Hippocampal formation (tissue), 2 donors: ENCODE measurements around the gene TFF1.

Source experiments
- DNase-seq, 2 donors: peaks; one replicate each; lab custom pipeline; 2025; lab: John Stamatoyannopoulos, UW

The TFF1 gene

DNA sequence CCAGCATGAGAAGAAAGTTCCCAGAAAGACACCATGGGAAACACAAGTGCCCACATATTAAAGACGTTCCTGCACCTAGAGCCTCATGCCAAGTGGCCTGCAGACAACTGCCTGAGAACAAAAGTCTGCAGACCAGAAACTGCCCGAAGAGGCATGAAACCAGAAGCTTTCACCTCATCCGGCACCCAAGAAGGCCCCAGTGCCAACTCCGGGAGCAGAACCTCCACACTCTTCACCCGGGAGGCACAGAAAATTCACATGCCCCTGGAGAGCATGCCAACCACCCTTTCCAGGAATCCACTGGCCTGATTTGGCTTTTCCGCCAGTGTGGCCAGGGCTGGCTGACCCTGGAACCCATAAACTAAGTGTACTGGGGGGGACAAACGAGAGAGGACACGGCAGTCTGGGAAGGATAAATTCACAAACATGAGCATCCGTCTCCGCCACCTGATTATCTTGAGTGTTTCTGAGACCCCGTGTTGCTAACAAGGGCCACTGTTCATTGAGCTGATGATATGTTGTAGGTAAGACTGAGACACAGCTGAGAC is 22.3 kb downstream of the TFF1 start:
- no peak for DNase-seq

- DNase-seq: no peak
Observed at GRCh38 chr21:42343556-42343955, 22.8 kb downstream of the TFF1 start.

DNA sequence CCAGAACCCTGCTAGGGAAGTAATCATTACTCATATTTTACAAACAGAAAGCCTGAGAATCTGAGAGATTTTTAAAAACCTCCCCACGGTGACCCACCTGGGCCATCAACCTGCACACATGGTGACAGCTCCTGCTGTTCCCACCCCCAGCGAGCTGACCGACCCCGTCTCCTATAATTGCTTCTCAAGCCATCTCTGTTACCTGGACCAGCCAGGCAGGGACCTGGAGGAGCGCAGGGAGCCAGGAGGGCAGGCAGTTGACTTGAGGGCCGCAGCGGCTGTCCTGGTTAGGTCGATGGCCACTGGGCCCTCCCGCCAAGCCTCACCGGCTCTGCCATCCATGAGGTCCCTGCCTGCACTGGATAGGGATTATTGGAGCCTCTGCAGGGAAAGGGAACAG is 23.2 kb downstream of the TFF1 start:
- no peak for DNase-seq

DNA sequence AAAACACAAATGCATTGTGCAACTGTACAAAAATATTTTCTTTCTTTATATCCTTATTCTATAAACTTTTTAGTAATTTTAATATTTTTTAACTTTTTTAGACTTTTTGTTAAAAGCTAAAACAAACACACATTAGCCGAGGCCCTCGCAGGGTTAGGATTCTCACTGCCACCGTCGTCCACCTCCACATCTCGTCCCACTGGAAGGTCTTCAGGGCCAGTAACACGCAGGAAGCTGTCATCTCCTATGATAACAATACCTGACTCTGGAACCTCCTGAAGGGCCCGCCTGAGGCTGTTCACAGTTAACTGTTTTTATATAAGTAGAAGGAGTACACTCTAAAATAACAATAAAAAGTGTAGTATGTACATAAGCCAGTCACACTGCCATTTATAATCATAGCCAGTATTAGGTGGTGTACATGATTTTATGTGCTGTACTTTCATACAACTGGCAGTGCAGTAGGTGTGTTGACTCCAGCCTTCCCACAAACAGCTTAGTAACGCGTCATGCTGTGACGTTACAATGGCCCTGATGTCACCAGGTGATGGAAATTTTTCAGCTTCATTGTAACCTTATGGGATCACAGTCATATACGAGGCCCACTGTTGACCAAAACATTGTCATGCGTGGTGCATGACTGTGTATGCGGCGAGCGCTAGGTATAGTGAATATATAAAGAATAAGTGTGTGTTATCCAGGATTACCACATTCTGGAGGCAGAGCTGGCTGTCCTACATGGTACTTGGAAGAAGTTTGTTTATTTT is 24.4 kb downstream of the TFF1 start:
- no peak for DNase-seq

- no peak for DNase-seq
Observed at GRCh38 chr21:42340187-42341050, 25.9 kb downstream of the TFF1 start.

- DNase-seq: no peak
Observed at GRCh38 chr21:42338729-42339715, 27.3 kb downstream of the TFF1 start.

DNA sequence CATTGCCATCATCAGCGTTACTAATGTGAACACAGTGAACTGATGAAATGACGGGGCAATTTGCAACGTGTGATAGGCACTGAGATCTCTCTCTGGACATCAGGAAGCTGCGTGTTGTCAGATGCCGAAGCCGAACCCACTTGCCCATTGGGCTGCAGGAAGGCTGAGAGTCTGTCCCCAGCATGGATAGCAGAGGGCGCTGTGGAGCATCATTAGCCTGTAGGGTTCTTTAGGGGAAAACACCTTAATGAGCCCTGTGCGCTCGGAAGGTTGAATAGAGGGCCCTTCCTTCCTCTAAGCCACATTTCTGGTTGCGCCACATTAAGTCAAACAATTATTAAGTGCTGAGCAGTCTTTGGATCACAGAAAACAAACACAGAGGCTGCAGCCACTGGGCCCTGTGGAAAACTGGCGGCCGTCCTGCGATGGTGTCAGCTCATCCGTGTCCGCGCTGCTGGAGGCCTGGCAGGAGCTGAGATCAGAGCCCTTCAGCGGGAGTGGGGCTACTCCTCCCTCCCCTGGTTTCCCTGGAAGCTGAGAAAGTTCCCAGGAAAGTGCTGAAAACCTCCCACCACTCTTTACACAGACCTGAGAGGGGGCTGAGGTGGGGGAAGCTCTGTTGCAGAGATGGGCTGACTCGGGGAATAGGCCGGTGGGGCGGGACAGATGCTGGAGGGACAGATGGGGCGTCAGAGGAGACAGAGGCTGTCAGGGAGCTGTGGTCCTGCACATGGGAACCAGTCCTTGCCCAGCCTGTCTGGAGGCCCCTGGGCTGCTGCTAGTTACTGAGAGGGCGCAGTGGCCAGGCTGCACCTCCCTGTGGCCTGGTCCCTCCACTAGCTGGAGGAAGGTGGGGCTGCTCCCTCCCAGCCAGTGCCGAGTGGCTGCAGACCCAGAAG is 28.3 kb downstream of the TFF1 start:
- DNase-seq: peak; percentile 37 to 58

DNA sequence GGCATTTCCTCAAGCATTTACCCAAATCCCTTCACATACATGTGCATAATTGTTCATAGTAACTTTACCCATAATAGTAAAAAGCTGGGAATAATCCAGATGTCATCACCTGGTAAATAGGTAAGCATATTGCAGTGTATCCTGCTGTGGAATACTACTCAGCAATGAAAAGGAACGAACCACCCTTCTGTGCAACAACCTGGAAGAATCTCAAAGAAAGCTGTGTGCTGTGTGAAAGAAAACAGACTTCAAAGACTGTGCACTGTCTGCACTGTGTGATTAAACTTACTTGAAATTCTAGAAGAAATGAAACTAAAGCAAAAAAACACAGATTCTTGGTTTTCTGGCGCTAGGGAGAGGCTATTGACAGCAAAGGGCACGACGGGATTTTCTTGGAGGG is 29.1 kb downstream of the TFF1 start:
- no peak for DNase-seq

- no peak for DNase-seq
Observed at GRCh38 chr21:42336054-42336453, 30.3 kb downstream of the TFF1 start.

- DNase-seq: no peak
Observed at GRCh38 chr21:42332557-42333317, 33.6 kb downstream of the TFF1 start.

- DNase-seq: no peak
Observed at GRCh38 chr21:42331660-42332059, 34.7 kb downstream of the TFF1 start.

- no peak for DNase-seq
Observed at GRCh38 chr21:42330380-42331371, 35.7 kb downstream of the TFF1 start.

DNA sequence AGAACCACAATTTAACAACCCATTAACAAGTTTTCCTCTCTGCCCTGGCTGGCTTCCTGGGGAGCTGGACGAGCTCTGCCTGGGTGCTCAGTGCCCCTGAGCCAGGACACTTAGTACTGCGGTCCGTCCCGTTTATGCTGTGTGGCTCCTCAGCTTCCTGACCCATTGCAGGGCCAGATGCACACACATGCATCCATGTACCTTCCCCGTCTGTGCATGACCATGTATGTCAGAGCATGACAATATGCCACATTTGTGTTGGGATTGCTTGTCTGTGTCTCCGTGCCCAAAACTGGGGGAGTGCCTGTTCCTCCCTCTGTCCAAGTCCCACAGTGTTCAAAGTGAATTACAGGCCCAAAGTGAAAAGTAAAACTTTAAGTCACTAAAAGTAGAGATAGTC is 41.4 kb downstream of the TFF1 start:
- no peak for DNase-seq

- DNase-seq: no peak
Observed at GRCh38 chr21:42321845-42322244, 44.5 kb downstream of the TFF1 start.

GRCh38 chr21:42321231-42321630 is 45.1 kb downstream of the TFF1 start:
- no peak for DNase-seq

DNA sequence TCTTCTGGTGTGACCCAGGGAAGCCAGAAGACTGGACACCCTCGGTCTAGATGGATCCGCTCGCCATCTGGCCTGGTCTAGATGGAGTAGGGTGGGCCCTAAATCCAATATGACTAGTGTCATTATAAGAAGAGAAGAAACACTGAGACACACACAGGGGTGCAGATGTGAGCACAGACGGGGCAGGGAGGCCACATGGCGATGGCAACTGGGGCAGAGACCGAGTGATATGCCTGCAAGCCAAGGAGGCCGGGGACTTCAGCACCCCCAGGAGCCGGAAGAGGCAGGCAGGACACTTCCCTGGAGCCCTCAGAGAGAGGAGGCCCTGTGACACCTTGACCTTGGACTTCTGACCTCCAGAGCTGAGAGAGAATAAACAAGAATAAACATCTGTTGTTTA is 45.5 kb downstream of the TFF1 start:
- DNase-seq: no peak

- no peak for DNase-seq
Observed at GRCh38 chr21:42319851-42320572, 46.3 kb downstream of the TFF1 start.

- no peak for DNase-seq
Observed at GRCh38 chr21:42319376-42319775, 47.0 kb downstream of the TFF1 start.
